Islet precursor cell (in vitro differentiated cells): ENCODE results near the gene SNTB2.
A peak's percentile ranks its signal among the peaks of the same experiment; 100 is the strongest.

ENCODE experiments used
- DNase-seq: peaks from one replicate; pipeline ENCODE4 v3.0.0-alpha.2; 2018

SNTB2 gene

DNA sequence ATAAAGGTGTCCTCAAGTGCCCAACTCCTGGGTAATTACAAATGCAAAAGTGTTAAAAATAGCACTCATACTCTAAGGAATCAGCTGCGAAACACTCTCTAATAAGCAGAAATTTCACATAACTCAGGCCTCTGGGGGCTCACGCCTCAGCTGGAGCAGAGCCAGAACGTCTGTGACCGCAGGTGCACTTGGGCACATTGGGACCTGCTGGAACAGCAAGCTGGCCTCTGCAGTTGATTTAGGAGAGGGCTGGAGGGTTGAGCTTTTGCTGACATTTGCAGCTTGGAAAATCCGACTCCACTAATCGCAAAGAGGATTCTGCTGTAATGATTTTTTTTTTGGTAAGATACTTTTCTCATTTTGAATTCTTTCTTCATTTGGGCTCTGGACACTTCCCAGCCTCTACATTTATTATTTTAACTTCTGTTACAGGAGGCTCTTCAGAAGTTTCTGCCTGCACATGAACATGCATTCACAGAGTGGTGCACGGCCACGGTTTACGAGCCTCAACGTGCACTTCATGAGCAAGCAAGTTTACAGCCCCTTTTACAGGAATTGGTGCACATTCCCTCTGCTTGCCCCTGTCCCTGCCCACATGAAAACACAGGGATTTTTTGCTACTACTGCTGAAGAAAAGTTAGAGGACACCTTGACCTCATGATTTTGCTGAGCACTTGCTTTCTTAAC is 4.1 kb upstream of the SNTB2 start:
- DNase-seq = no peak

- DNase-seq = peak; percentile 77
Measured at GRCh38 chr16:69187446-69188235, 677 bp downstream of the SNTB2 start.

GRCh38 chr16:69188236-69188549 is 1.2 kb downstream of the SNTB2 start:
- DNase-seq = no peak

DNA sequence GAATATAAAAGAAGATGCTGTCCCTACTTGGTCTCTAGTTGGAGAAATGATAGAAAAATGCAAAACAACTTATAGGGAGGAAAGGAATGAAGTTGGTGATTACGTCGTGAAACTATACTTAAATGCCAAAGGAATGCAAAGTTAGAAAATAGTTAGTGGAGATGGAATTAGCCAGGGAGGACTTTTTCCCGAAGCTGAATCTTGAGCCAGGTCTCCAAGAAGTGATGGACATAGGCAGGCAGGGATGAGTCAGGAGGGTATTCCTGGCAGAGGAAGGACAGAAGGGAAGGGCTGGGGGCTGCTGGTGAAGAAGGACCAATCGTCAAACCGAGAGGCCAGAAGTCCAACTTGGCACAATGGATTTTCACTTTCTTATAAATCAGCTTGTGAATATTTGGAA is 1.8 kb downstream of the SNTB2 start:
- DNase-seq = no peak

DNA sequence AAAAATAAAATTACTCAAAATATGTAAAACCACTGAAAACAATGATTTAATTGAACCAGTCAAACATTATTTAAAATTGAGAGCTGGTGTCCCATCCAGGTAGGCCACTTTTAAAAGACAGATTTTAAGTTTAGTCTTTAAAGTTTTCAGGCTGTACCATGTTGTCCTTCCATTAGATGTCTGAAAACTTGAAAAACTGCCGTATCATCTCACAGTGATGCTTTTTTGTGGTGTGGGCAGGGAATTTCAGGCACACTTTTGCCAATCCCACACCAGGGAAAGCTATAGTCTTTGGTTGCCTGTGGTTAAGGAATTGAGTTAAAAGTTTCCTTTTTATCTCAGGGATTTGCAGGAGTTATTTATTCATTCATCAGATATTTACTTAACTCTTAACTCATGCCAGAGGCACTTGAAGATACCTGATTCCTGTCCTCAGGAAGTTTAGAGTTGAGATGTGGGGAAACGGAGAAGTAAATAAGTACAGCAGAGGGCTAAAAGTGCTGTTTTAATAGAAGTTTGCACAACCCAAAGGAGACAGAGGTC is 3.2 kb downstream of the SNTB2 start:
- no peak for DNase-seq

GRCh38 chr16:69190598-69190997 is 3.6 kb downstream of the SNTB2 start:
- DNase-seq = no peak

GRCh38 chr16:69191136-69191535 is 4.2 kb downstream of the SNTB2 start:
- DNase-seq = no peak

DNA sequence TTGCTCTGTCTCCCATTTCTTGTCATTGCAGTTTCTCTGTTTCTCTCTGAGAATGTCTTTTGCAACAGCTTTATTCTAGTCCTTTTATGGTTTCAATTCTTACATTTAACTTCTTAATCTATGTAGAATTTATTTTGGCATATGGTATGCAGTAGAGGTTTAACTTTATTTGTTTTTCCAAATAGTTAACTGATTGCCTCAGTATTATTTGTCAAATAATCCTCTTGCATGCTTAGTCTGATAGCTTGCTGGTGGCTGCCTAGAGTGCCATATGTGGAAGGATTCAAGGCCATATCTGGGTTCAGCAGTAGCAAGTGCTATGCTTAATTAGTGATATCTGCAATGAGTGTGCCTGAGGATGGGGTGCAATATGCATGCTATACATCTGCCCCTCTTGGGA is 6.9 kb downstream of the SNTB2 start:
- no peak for DNase-seq

GRCh38 chr16:69194488-69194887 is 7.5 kb downstream of the SNTB2 start:
- no peak for DNase-seq

DNA sequence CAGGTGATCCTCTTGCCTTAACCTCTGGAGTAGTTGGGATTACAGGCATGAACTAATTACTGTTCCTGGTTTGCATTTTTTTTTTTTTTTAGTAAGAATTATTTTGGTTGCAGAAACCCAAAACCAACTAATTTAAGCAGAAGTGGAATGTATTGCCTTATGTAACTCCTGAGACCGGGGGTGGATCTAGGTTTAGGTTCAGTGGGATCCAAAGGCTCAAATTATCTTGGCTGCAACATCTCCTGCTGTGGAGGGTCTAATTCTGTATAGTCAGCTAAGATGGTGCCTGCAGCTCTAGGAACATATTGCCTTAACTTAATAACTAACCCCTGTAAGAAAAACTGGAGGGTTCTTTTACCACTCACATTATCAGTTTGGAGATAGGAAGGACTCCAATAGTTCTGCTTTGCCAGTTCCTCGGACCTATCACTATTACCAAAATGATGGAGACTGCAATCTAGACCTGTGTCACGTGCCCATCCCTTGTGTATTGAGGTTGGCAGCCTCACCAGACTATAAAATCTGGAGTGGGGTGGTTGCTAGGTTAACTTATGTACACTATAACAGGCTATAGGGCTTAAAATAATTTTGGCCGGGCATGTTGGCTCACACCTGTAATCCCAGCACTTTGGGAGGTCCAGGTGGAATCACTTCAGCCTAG is 8.5 kb downstream of the SNTB2 start:
- DNase-seq = no peak

DNA sequence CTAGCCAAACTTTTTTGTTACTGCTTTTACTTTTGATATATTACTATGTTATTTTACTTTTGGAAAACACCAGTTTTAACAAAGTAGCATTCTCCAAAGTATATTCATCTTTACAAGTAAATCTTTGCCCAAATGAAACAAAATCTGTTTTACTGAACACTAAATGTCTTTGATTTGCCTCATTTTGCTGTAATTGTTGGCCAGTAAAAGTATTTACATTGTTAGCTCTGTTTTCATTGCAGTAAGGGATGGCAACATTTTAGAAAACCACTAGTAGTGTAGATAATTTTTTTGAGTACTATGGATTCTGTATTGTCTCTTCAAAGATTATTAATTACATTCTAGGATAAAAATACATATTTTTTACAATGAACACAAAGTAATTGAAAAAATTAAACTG is 10.6 kb downstream of the SNTB2 start:
- DNase-seq = no peak

DNA sequence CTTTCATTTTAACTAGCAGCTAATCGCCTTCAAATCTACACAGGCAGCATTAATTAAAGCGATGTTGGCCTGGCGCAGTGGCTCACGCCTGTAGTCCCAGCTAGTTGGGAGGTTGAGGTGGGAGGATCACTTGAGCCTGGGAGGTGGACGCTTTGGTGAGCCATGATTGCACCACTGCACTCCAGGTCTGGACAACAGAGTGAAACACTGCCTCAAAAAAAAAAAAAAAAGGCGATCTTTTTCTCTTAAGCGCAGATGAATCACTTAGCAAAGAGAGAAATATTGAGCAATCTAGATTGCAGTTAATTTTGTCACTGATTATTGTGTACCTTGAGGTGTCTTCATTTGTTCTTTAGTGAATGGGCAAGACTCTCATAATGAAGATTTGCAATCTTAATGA is 12.4 kb downstream of the SNTB2 start:
- no peak for DNase-seq

DNA sequence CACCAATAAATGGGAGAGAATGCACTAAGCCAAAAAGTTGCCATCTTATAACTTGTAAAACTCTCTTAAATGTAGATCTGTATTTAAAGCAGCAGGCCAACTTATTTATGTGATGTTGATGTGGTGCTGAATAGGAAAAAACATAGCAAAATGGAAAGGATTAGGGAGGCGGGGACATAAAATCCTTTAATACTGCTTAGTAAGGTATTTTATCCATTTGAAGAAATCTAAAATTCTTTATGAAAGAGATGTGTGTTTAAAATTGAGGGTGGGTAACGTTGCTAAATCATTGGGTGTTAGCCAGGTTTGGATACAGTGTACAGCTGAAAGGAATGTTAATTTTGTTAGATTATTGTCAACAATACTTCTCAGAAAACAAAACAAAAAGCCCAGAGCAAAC is 14.3 kb downstream of the SNTB2 start:
- DNase-seq = no peak

DNA sequence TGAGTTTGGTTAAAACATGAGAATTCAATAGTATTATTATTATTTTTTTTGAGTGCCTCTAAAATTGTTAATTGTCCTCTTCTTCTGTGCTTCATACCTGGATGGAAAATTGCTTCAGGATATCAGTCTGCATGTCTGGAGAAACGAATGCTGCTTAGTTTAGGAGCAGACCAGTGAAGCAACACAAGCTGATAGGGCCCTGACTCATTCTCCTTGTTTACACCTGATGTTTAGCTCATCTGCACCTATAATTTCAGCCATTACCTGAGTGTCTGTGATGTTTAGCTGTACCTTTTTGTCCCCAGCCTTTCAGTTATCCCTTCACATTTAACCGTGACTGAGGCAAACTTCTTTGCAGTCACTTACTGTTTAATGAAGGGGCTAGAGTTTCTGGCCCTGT is 14.8 kb downstream of the SNTB2 start:
- peak; percentile 59 for DNase-seq

GRCh38 chr16:69204172-69204571 is 17.2 kb downstream of the SNTB2 start:
- no peak for DNase-seq

GRCh38 chr16:69209735-69210134 is 22.8 kb downstream of the SNTB2 start:
- no peak for DNase-seq

GRCh38 chr16:69217433-69217832 is 30.5 kb downstream of the SNTB2 start:
- no peak for DNase-seq

GRCh38 chr16:69219279-69219678 is 32.3 kb downstream of the SNTB2 start:
- no peak for DNase-seq

- no peak for DNase-seq
Measured at GRCh38 chr16:69223882-69224281, 36.9 kb downstream of the SNTB2 start.

DNA sequence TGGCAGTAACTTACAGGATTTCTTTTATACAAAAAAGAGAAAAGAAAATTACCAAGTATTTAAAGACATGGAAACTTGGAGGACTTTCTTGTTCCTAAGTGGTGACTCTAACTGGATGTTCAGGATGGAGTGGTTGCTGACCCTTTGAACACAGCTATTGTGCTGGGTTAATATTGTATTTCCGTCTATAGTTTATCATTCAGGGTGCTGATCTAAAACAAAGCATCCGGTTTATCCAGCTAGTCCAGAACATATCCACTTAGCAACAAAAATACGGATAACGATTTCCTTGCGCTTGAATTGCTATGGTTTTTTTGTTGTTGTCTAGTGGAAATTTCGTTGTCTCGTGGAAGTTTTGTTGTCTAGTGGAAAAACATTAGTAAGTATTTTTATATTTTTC is 38.2 kb downstream of the SNTB2 start:
- DNase-seq = no peak

- no peak for DNase-seq
Measured at GRCh38 chr16:69233124-69233523, 46.2 kb downstream of the SNTB2 start.

GRCh38 chr16:69234460-69234859 is 47.5 kb downstream of the SNTB2 start:
- no peak for DNase-seq

- DNase-seq = no peak
Measured at GRCh38 chr16:69236319-69236718, 49.4 kb downstream of the SNTB2 start.

GRCh38 chr16:69237296-69237695 is 50.3 kb downstream of the SNTB2 start:
- no peak for DNase-seq
